Suprapubic skin (tissue), 4 donors: ENCODE data around the gene HOXD12. TPM values are rescaled to one million over a fixed set of nuclear protein-coding genes. Genes with fewer than 3 reads are reported as not detected.

Experiments
- DNase-seq, 2 donors: peaks; one replicate each; pipeline ENCODE4 v3.0.0-alpha.2; 2019; ENCODE audit warnings: low spot score in 2 of 2
- H3K27ac ChIP-seq: fragments of 200-600 bp; sonication (generic); one replicate; pipeline ENCODE4 v1.5.1; 2019
- H3K27me3 ChIP-seq: fragments of 200-600 bp; sonication (generic); one replicate; pipeline ENCODE4 v1.5.1; 2019
- H3K36me3 ChIP-seq: fragments of 200-600 bp; sonication (generic); one replicate; pipeline ENCODE4 v1.5.1; 2019
- H3K4me1 ChIP-seq: fragments of 200-600 bp; sonication (generic); one replicate; pipeline ENCODE4 v1.5.1; 2019
- H3K4me3 ChIP-seq: fragments of 200-600 bp; sonication (generic); one replicate; pipeline ENCODE4 v1.5.1; 2019; ENCODE audit warnings: mild to moderate bottlenecking
- H3K9me3 ChIP-seq: fragments of 200-600 bp; sonication (generic); one replicate; pipeline ENCODE4 v1.5.1; 2019
- CTCF ChIP-seq, 2 donors: fragments of 200-600 bp in 1 of 2; fragments of 450-650 bp in 1 of 2; sonication (generic) in 1 of 2; IDR thresholded peaks; one replicate each; pipeline ENCODE4 v1.5.1; 2016 to 2019; ENCODE audit warnings: antibody characterized with exemption in 2 of 2, mild to moderate bottlenecking in 1 of 2, moderate library complexity in 1 of 2
- EP300 ChIP-seq: sonication (generic); formaldehyde crosslinking; IDR thresholded peaks from one replicate; pipeline ENCODE4 v1.6.1; 2017; ENCODE audit warnings: antibody characterized with exemption
- POLR2A ChIP-seq, 2 donors: fragments of 450-650 bp; IDR thresholded peaks; one replicate each; pipeline ENCODE4 v1.6.1; 2017; ENCODE audit warnings: antibody characterized with exemption in 2 of 2, mild to moderate bottlenecking in 2 of 2, moderate library complexity in 2 of 2
- POLR2AphosphoS5 ChIP-seq, 3 donors: sonication (generic); formaldehyde crosslinking; IDR thresholded peaks; one replicate each; pipeline ENCODE4 v1.6.1; 2017; ENCODE audit warnings: antibody characterized with exemption in 3 of 3
- WGBS: methylation state at CpG from one replicate; pipeline ENCODE4 v1.1.5; 2018; 5-methylcytosine and 5-hydroxymethylcytosine counted together
- total RNA-seq, 4 donors: library from RNA; depleted of rRNA; stranded (reverse); fragments of >200 nt; gene quantifications; one replicate each; pipeline ENCODE4 v1.1.0, GENCODE V29; 2016

HOXD12 gene
- total RNA-seq, 4 donors from 2014 or later, result not detected

GRCh38 chr2:176093898-176094249 is 5.7 kb upstream of the HOXD12 start:
- 11% methylated on average over 8 of the region's 8 CpGs for WGBS
- no peaks in the 10 kb centered on the region for H3K9me3 ChIP-seq
- H3K27ac ChIP-seq, result no peak overlapping the region
- H3K4me3 ChIP-seq, result no peak overlapping the region
- peaks cover 100% of the 10 kb centered on the region for H3K27me3 ChIP-seq
- peaks cover 46% of the 10 kb centered on the region for H3K4me1 ChIP-seq
- H3K36me3 ChIP-seq, result no peaks in the 10 kb centered on the region
- TF ChIP-seq CTCF (IDR thresholded peaks at IDR 0.05), result no peak
- TF ChIP-seq POLR2AphosphoS5 (IDR thresholded peaks at IDR 0.05), result no peak
- no peak for TF ChIP-seq POLR2A (IDR thresholded peaks at IDR 0.05)
- TF ChIP-seq EP300, result no peak
- DNase-seq, result no peak

GRCh38 chr2:176094349-176094748 is 5.2 kb upstream of the HOXD12 start:
- Histone ChIP-seq H3K36me3 (no peaks in the 10 kb centered on the region), H3K27ac (no peak overlapping the region), H3K27me3 (peaks cover 100% of the 10 kb centered on the region), H3K9me3 (no peaks in the 10 kb centered on the region), H3K4me3 (no peak overlapping the region), H3K4me1 (peaks cover 49% of the 10 kb centered on the region)
- DNase-seq, result no peak
- WGBS, result 12% methylated on average over 12 of the region's 12 CpGs
- no peak for TF ChIP-seq POLR2A (IDR thresholded peaks at IDR 0.05)
- no peak for TF ChIP-seq EP300
- TF ChIP-seq CTCF (IDR thresholded peaks at IDR 0.05), result no peak

GRCh38 chr2:176095421-176095820 is 4.2 kb upstream of the HOXD12 start:
- no peak overlapping the region for H3K27ac ChIP-seq
- H3K9me3 ChIP-seq, result no peaks in the 10 kb centered on the region
- no peak overlapping the region for H3K4me3 ChIP-seq
- H3K27me3 ChIP-seq, result peaks cover 100% of the 10 kb centered on the region
- H3K36me3 ChIP-seq, result no peaks in the 10 kb centered on the region
- 17% methylated on average over 5 of the region's 5 CpGs for WGBS
- DNase-seq, result no peak
- H3K4me1 ChIP-seq, result peaks cover 59% of the 10 kb centered on the region
- TF ChIP-seq POLR2AphosphoS5 (IDR thresholded peaks at IDR 0.05) (no peak), EP300 (no peak), CTCF (IDR thresholded peaks at IDR 0.05) (no peak), POLR2A (IDR thresholded peaks at IDR 0.05) (no peak)

GRCh38 chr2:176096243-176096985 is 3.2 kb upstream of the HOXD12 start:
- Histone ChIP-seq H3K4me3 (peak overlapping the region; percentile 47), H3K27me3 (peaks cover 100% of the 10 kb centered on the region), H3K27ac (no peak overlapping the region), H3K4me1 (peaks cover 61% of the 10 kb centered on the region), H3K9me3 (no peaks in the 10 kb centered on the region), H3K36me3 (no peaks in the 10 kb centered on the region)
- WGBS, result 14% methylated on average over 16 of the region's 16 CpGs
- TF ChIP-seq POLR2A (IDR thresholded peaks at IDR 0.05) (no peak), POLR2AphosphoS5 (IDR thresholded peaks at IDR 0.05) (no peak), CTCF (IDR thresholded peaks at IDR 0.05) (no peak), EP300 (no peak)
- DNase-seq, result no peak

GRCh38 chr2:176096986-176097819 is 2.4 kb upstream of the HOXD12 start:
- Histone ChIP-seq H3K4me3 (peak overlapping the region; percentile 47), H3K27me3 (peaks cover 100% of the 10 kb centered on the region), H3K4me1 (peaks cover 53% of the 10 kb centered on the region), H3K27ac (no peak overlapping the region), H3K36me3 (no peaks in the 10 kb centered on the region), H3K9me3 (no peaks in the 10 kb centered on the region)
- TF ChIP-seq CTCF (IDR thresholded peaks at IDR 0.05) (peak; percentile 14 to 81), EP300 (no peak)
- WGBS, result 3% methylated on average over 37 of the region's 45 CpGs
- peak in 1 of 2 donors; percentile 74 for DNase-seq
